ENCODE data around the gene INKA2. TPM values are rescaled to one million over a fixed set of nuclear protein-coding genes. Genes with fewer than 3 reads are reported as not detected.
A peak's percentile ranks its signal among the peaks of the same experiment; 100 is the strongest.

Gene INKA2
- total and polyA plus RNA-seq, 9 donors = 27.3 to 61.9 (median 44.4) TPM

DNA sequence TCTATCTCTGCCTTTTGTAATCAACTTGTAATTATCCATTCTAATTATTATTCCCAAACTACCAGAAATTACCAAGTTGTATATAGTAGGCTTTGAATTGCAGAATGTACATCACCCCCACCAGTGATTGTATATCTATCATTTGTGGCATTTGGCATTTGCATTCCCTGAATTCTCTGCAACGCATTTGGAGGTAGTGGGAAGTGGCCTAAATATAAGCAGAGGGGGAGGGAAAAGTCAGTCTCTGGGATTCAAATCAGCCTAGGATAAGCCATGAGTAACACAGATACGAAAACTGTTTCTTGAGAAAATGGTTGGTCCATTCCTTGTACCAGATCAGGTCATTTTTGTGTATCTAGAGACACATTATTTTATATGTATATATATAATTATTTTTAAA lies 37.2 kb upstream of the INKA2 start:
- H3K36me3 ChIP-seq (ENCODE audit: control insufficient read depth, insufficient read depth, low read length) = no peaks in the 10 kb centered on the region
- no peak overlapping the region for H3K27ac ChIP-seq (ENCODE audit: low read length)
- H3K4me1 ChIP-seq (ENCODE audit: control insufficient read depth, insufficient read depth, low read length) = peaks cover 10% of the 10 kb centered on the region
- no peak overlapping the region for H3K4me3 ChIP-seq (ENCODE audit: low read length)
- no peak for DNase-seq
- no CpG with 5 or more reads among the region's 2 CpGs for WGBS (ENCODE audit: insufficient coverage)
- H3K27me3 ChIP-seq (ENCODE audit: control insufficient read depth, insufficient read depth, low read length) = no peaks in the 10 kb centered on the region
- no peaks in the 10 kb centered on the region for H3K9me3 ChIP-seq (replicated peaks; ENCODE audit: control insufficient read depth, low read depth, low read length)

DNA sequence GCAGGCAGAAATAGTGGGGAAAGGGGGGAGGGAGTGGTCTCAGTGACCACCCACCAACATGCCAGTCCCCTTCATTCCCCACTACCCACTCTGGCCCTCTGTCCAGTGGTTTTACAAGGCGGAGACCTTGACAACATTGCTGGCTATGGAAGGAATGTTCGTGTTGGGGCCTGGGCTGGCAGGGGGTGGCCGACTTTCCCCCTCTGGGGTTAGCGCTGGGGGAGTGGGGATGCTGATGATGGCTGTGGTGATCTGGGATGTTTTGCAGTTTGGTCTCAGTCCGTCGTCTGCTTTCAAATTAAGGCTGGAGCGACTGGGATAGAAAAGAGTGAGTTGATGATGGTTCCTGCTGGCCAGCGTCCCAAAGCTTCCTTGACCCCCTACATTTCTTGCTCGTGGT lies 36.8 kb upstream of the INKA2 start:
- Histone ChIP-seq H3K36me3 (ENCODE audit: control insufficient read depth, insufficient read depth, low read length) (no peaks in the 10 kb centered on the region), H3K9me3 (replicated peaks; ENCODE audit: control insufficient read depth, low read depth, low read length) (no peaks in the 10 kb centered on the region), H3K27ac (ENCODE audit: low read length) (no peak overlapping the region), H3K4me1 (ENCODE audit: control insufficient read depth, insufficient read depth, low read length) (peaks cover 10% of the 10 kb centered on the region), H3K4me3 (ENCODE audit: low read length) (no peak overlapping the region), H3K27me3 (ENCODE audit: control insufficient read depth, insufficient read depth, low read length) (no peaks in the 10 kb centered on the region)
- 60% methylated on average over 3 of the region's 9 CpGs for WGBS (ENCODE audit: insufficient coverage)
- no peak for DNase-seq

DNA sequence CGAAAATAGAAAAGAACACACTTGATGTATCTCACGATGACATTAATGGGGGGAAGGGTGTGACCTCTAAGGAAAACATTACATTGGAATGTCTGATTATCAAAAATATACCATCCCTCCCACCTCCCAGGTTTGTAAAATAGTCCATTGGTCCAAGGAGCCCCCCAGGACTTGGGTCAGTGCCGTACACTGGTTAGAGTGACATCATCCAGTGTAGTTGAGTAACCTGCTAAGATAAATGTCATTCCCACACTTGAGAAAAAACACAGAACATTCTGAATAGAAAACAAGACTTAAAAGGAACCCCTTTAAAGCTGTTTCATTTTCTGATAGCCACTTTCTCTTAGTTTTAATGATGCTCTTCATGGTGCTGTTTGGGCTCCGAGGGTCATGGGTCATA lies 31.7 kb upstream of the INKA2 start:
- Histone ChIP-seq H3K27me3 (ENCODE audit: control insufficient read depth, insufficient read depth, low read length) (no peaks in the 10 kb centered on the region), H3K4me1 (ENCODE audit: control insufficient read depth, insufficient read depth, low read length) (peaks cover 2% of the 10 kb centered on the region), H3K9me3 (replicated peaks; ENCODE audit: control insufficient read depth, low read depth, low read length) (no peaks in the 10 kb centered on the region), H3K27ac (ENCODE audit: low read length) (no peak overlapping the region), H3K4me3 (ENCODE audit: low read length) (no peak overlapping the region), H3K36me3 (ENCODE audit: control insufficient read depth, insufficient read depth, low read length) (peaks cover 14% of the 10 kb centered on the region)
- no CpG with 5 or more reads among the region's 4 CpGs for WGBS (ENCODE audit: insufficient coverage)
- no peak for DNase-seq

DNA sequence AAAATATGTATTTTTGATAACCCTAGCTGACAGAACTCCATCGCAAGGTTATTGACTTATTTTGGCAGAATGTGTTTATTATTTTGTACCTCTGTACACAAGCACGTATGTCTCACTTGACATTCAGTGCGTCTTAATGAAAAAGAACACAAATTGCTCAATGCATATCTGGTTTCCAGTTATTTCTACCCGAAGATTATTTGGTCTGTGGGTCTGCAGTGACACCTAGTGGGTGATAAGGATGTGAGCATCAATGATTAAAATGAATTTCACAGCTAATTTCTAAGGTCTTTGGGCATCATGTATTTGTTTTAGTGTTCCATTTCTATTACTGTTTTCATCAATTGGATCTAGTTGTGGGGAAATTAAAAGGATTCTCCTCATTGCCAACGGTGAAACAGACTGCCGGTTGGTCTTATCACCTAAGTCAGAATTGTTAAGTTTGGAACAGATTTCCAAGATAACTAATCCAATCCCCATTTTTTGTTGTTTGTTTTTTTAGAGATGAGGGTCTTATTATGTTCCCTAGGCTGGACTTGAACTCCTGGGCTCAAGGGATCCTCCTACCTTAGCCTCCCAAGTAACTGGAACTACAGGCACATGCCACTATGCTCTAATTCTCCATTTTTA lies 30.4 kb upstream of the INKA2 start:
- no peaks in the 10 kb centered on the region for H3K27me3 ChIP-seq (ENCODE audit: control insufficient read depth, insufficient read depth, low read length)
- WGBS (ENCODE audit: insufficient coverage) = no CpG with 5 or more reads among the region's 6 CpGs
- peak; percentile 80 for DNase-seq
- H3K9me3 ChIP-seq (replicated peaks; ENCODE audit: control insufficient read depth, low read depth, low read length) = no peaks in the 10 kb centered on the region
- no peak overlapping the region for H3K4me3 ChIP-seq (ENCODE audit: low read length)
- no peak overlapping the region for H3K27ac ChIP-seq (ENCODE audit: low read length)
- peaks cover 18% of the 10 kb centered on the region for H3K36me3 ChIP-seq (ENCODE audit: control insufficient read depth, insufficient read depth, low read length)
- H3K4me1 ChIP-seq (ENCODE audit: control insufficient read depth, insufficient read depth, low read length) = no peaks in the 10 kb centered on the region

DNA sequence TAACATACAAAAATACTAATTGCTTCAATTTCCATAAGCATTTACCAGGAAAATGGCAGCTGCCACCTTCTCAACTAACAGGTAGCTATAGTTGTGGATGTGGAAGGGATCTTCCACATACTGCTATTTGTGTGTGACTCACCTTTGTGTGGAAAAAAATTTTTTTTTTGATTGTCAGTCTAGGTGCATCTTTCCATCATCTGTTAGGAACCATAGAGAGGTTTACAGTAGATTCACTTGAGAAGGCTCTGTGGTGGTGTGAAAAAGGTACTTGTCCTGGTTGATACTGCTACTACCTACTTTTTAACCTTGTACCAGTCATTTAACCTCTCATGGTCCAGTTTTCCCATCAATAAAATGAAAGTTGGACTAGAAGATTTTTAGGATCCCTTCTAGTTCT lies 29.4 kb upstream of the INKA2 start:
- H3K27ac ChIP-seq (ENCODE audit: low read length) = no peak overlapping the region
- H3K27me3 ChIP-seq (ENCODE audit: control insufficient read depth, insufficient read depth, low read length) = no peaks in the 10 kb centered on the region
- no peak overlapping the region for H3K4me3 ChIP-seq (ENCODE audit: low read length)
- no peaks in the 10 kb centered on the region for H3K9me3 ChIP-seq (replicated peaks; ENCODE audit: control insufficient read depth, low read depth, low read length)
- DNase-seq = no peak
- peaks cover 20% of the 10 kb centered on the region for H3K36me3 ChIP-seq (ENCODE audit: control insufficient read depth, insufficient read depth, low read length)
- no peaks in the 10 kb centered on the region for H3K4me1 ChIP-seq (ENCODE audit: control insufficient read depth, insufficient read depth, low read length)

DNA sequence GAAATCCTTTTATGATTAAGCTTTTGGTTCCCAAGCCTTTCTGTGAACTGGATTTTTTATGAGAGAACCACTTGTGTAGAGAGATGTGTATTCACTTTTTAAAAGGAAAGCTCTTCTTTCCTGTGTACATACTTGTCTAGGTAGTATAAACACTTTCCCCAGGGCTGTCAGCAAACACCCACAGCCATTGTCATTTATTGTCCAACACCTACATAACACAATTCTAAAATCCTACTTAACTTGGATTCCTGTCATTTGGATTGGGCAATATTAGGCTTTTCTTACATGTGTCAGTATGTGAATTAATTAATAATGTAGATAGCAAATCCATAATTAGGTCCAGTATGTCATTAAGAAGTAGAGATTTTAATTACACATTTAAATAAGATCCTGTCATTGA lies 28.8 kb upstream of the INKA2 start:
- H3K4me3 ChIP-seq (ENCODE audit: low read length) = no peak overlapping the region
- H3K36me3 ChIP-seq (ENCODE audit: control insufficient read depth, insufficient read depth, low read length) = peaks cover 22% of the 10 kb centered on the region
- H3K4me1 ChIP-seq (ENCODE audit: control insufficient read depth, insufficient read depth, low read length) = no peaks in the 10 kb centered on the region
- H3K27ac ChIP-seq (ENCODE audit: low read length) = no peak overlapping the region
- no peak for DNase-seq
- H3K9me3 ChIP-seq (replicated peaks; ENCODE audit: control insufficient read depth, low read depth, low read length) = no peaks in the 10 kb centered on the region
- no peaks in the 10 kb centered on the region for H3K27me3 ChIP-seq (ENCODE audit: control insufficient read depth, insufficient read depth, low read length)

DNA sequence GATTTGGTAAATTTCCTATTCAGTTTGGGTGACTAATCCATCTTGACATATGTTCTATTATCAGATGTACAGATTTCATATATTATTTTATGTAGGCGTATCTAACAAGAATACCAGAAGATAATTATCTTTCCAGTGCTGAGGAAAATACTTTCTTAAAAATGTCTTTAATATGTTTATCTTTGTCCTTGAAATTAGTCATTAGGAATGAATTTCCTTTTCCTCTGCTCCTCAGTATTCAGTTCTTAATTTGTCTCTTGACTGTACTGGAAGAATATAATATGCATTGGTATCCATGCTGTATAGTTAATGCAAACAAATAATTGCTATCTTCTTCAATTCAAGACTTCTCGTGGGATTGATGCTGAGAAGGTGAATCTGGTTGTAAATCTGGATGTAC lies 23.1 kb upstream of the INKA2 start:
- no peaks in the 10 kb centered on the region for H3K27me3 ChIP-seq (ENCODE audit: control insufficient read depth, insufficient read depth, low read length)
- H3K4me3 ChIP-seq (ENCODE audit: low read length) = no peak overlapping the region
- peaks cover 34% of the 10 kb centered on the region for H3K36me3 ChIP-seq (ENCODE audit: control insufficient read depth, insufficient read depth, low read length)
- no peaks in the 10 kb centered on the region for H3K4me1 ChIP-seq (ENCODE audit: control insufficient read depth, insufficient read depth, low read length)
- H3K9me3 ChIP-seq (replicated peaks; ENCODE audit: control insufficient read depth, low read depth, low read length) = no peaks in the 10 kb centered on the region
- no peak for DNase-seq
- H3K27ac ChIP-seq (ENCODE audit: low read length) = no peak overlapping the region
- no CpG with 5 or more reads among the region's 2 CpGs for WGBS (ENCODE audit: insufficient coverage)

DNA sequence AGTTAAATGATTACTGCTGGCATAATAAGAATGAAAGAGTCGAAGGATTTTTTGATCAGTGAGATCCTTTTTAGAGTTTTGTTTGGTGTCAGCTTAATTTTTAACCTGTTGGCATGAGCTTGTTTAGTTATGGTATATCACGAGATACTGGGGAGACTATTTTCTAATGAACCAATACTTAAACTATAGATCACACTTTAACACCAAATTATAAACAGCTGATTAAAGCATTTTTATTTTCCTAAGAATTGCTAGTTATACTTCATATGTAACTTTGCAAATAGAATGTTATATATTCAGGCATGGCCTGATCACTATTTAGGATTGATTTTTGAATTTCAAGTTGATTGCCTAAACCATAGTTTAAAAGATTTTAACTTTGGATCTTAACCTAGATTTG lies 22.5 kb upstream of the INKA2 start:
- peaks cover 33% of the 10 kb centered on the region for H3K36me3 ChIP-seq (ENCODE audit: control insufficient read depth, insufficient read depth, low read length)
- DNase-seq = no peak
- H3K27me3 ChIP-seq (ENCODE audit: control insufficient read depth, insufficient read depth, low read length) = no peaks in the 10 kb centered on the region
- no peaks in the 10 kb centered on the region for H3K9me3 ChIP-seq (replicated peaks; ENCODE audit: control insufficient read depth, low read depth, low read length)
- no peak overlapping the region for H3K27ac ChIP-seq (ENCODE audit: low read length)
- no peak overlapping the region for H3K4me3 ChIP-seq (ENCODE audit: low read length)
- H3K4me1 ChIP-seq (ENCODE audit: control insufficient read depth, insufficient read depth, low read length) = peaks cover 3% of the 10 kb centered on the region
- WGBS (ENCODE audit: insufficient coverage) = no CpG with 5 or more reads among the region's 2 CpGs

DNA sequence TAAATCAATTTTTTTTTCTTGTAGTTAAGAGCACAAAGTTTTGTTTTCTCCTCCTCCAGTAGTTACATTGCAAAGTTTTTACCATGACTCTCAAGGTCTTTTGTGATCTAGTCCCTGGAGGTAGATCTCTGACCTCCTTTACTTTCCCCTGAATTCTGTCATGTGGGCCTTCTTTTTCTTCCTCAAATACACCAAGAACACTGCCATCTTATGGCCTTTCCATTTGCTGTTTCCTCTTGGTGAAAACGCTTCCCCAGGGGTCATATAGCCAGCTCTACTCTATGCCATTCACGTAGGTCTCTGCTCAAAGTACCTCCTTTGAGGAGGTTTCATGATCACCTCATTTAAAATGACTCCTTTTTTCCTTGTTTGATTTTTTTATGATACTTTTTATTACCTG lies 19.2 kb upstream of the INKA2 start:
- no peak for DNase-seq
- H3K36me3 ChIP-seq (ENCODE audit: control insufficient read depth, insufficient read depth, low read length) = peaks cover 19% of the 10 kb centered on the region
- no peaks in the 10 kb centered on the region for H3K9me3 ChIP-seq (replicated peaks; ENCODE audit: control insufficient read depth, low read depth, low read length)
- peaks cover 13% of the 10 kb centered on the region for H3K4me1 ChIP-seq (ENCODE audit: control insufficient read depth, insufficient read depth, low read length)
- no peak overlapping the region for H3K4me3 ChIP-seq (ENCODE audit: low read length)
- no peaks in the 10 kb centered on the region for H3K27me3 ChIP-seq (ENCODE audit: control insufficient read depth, insufficient read depth, low read length)
- H3K27ac ChIP-seq (ENCODE audit: low read length) = no peak overlapping the region
- no CpG with 5 or more reads among the region's 2 CpGs for WGBS (ENCODE audit: insufficient coverage)

DNA sequence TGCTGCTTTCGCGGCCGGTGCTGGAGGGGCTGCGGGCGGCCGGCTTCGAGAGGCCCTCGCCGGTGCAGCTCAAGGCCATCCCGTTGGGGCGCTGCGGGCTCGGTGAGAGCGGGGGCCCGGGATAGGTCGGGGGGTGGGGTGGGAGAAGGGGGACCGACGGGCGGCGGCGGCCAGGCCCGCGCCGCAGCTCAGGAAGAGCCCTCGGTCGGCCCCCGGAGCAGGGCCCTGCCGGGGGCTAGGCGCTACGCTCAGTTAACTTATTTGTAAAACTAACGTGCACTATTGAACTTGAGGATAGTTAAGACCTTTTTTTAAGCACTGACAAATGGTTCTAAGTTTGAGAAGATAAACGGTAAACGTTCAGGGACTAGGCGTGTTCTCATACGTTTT lies 16.9 kb upstream of the INKA2 start:
- Histone ChIP-seq H3K27me3 (ENCODE audit: control insufficient read depth, insufficient read depth, low read length) (no peaks in the 10 kb centered on the region), H3K27ac (ENCODE audit: low read length) (peak overlapping the region; percentile 100), H3K36me3 (ENCODE audit: control insufficient read depth, insufficient read depth, low read length) (peaks cover 11% of the 10 kb centered on the region), H3K4me3 (ENCODE audit: low read length) (peak overlapping the region; percentile 95), H3K9me3 (replicated peaks; ENCODE audit: control insufficient read depth, low read depth, low read length) (no peaks in the 10 kb centered on the region), H3K4me1 (ENCODE audit: control insufficient read depth, insufficient read depth, low read length) (peaks cover 13% of the 10 kb centered on the region)
- WGBS (ENCODE audit: insufficient coverage) = under 1% methylated on average over 33 of the region's 35 CpGs
- DNase-seq = no peak

Data from muscle of leg (tissue), 11 donors.